B cell (primary cell): Measurements from ENCODE around the gene TAS1R1.
"Not testable (repeated sequence)": the region's sequence is repeated elsewhere in the genome, so short reads cannot be mapped to it uniquely, and the experiment has no call there.

Experiments
- EZH2 ChIP-seq: IDR thresholded peaks from 2 replicates; pipeline ENCODE4 v1.6.1; 2012; ENCODE audit warnings: borderline replicate concordance, low read depth, mild to moderate bottlenecking, moderate library complexity, low read length; ENCODE audit not compliant: insufficient read depth, poor library complexity, severe bottlenecking
- TF ChIP-seq, protein P1 (sequence below): fragments of 200-600 bp; IDR thresholded peaks from one replicate; pipeline ENCODE4 v1.8.0; 2022; ENCODE audit warnings: antibody characterized with exemption, mild to moderate bottlenecking

DNA sequence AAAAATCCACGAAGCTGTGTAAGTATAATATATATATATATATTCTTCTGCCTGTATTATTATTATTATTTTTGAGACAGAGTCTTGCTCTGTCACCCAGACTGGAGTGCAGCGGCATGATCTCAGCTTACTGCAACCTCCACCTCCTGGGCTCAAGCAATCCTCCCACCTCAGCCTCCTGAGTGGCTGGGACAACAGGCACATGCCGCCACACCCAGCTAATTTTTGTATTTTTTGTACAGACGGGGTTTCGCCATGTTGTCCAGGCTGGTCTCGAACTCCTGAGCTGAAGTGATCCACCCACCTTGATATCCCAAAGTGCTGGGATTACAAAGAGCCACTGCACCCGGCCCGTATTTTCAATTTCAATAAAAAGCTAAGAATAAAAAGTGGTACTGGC, 44.9 kb downstream of the TAS1R1 start:
- not testable (repeated sequence) for TF ChIP-seq EZH2
- TF ChIP-seq, protein P1, sequence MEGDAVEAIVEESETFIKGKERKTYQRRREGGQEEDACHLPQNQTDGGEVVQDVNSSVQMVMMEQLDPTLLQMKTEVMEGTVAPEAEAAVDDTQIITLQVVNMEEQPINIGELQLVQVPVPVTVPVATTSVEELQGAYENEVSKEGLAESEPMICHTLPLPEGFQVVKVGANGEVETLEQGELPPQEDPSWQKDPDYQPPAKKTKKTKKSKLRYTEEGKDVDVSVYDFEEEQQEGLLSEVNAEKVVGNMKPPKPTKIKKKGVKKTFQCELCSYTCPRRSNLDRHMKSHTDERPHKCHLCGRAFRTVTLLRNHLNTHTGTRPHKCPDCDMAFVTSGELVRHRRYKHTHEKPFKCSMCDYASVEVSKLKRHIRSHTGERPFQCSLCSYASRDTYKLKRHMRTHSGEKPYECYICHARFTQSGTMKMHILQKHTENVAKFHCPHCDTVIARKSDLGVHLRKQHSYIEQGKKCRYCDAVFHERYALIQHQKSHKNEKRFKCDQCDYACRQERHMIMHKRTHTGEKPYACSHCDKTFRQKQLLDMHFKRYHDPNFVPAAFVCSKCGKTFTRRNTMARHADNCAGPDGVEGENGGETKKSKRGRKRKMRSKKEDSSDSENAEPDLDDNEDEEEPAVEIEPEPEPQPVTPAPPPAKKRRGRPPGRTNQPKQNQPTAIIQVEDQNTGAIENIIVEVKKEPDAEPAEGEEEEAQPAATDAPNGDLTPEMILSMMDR = not testable (repeated sequence)
